ENCODE measurements around the gene SNIP1. TPM values are rescaled to one million over a fixed set of nuclear protein-coding genes. Genes with fewer than 3 reads are reported as not detected.
"Not testable (repeated sequence)": the region's sequence is repeated elsewhere in the genome, so short reads cannot be mapped to it uniquely, and the experiment has no call there.

Gene SNIP1
- total and polyA plus RNA-seq, 2 donors from 2014 or later: 3.9 to 20.1 TPM

GRCh38 chr1:37561133-37562132 lies 7.3 kb upstream of the SNIP1 start:
- no peak overlapping the region for H3K9ac ChIP-seq (ENCODE audit: low read length in 3 of 3)
- H3K36me3 ChIP-seq (ENCODE audit: control insufficient read depth in 2 of 3, insufficient read depth in 3 of 3, low read length in 3 of 3): peaks cover 0 to 13% (median 12%) of the 10 kb centered on the region in 3 donors
- no peaks in the 10 kb centered on the region for H3K9me3 ChIP-seq (ENCODE audit: control insufficient read depth in 2 of 3, insufficient read depth in 1 of 3, low read length in 3 of 3)
- DNase-seq: peak in 2 of 5 donors; percentile 16 to 30
- H3K27ac ChIP-seq (ENCODE audit: low read depth in 2 of 2, low read length in 2 of 2): no peak overlapping the region
- peaks cover 0 to 7% (median 0%) of the 10 kb centered on the region in 3 donors for H3K4me1 ChIP-seq (ENCODE audit: control insufficient read depth in 2 of 3, insufficient read depth in 2 of 3, low read depth in 1 of 3, low read length in 3 of 3)
- intact Hi-C loops (cut with DNase I): no loop called here
- H3K27me3 ChIP-seq (ENCODE audit: control insufficient read depth, insufficient read depth, low read length): no peaks in the 10 kb centered on the region
- peak; percentile 39 for TF ChIP-seq CTCF (IDR thresholded peaks at IDR 0.05; ENCODE audit: borderline replicate concordance, extremely low read depth, insufficient read depth)
- FAIRE-seq: no peak
- no peak overlapping the region for H3K4me3 ChIP-seq (ENCODE audit: low read length in 3 of 3)

GRCh38 chr1:37560401-37561132 lies 6.5 kb upstream of the SNIP1 start:
- FAIRE-seq: no peak
- intact Hi-C loops (cut with DNase I): no loop called here

GRCh38 chr1:37559957-37560379 lies 5.9 kb upstream of the SNIP1 start:
- H3K27me3 ChIP-seq (ENCODE audit: control insufficient read depth, insufficient read depth, low read length); H3K36me3 ChIP-seq (ENCODE audit: control insufficient read depth in 2 of 3, insufficient read depth in 3 of 3, low read length in 3 of 3); DNase-seq; H3K9me3 ChIP-seq (ENCODE audit: control insufficient read depth in 2 of 3, insufficient read depth in 1 of 3, low read length in 3 of 3); H3K27ac ChIP-seq (ENCODE audit: low read depth in 2 of 2, low read length in 2 of 2); FAIRE-seq; H3K4me1 ChIP-seq (ENCODE audit: control insufficient read depth in 2 of 3, insufficient read depth in 2 of 3, low read depth in 1 of 3, low read length in 3 of 3); H3K4me3 ChIP-seq (ENCODE audit: low read length in 3 of 3); H3K9ac ChIP-seq (ENCODE audit: low read length in 3 of 3); intact Hi-C loops (cut with DNase I): not testable (repeated sequence)

More at GRCh38 chr1:37560401-37561132, 6.5 kb upstream of the SNIP1 start:
- no peaks in the 10 kb centered on the region for H3K9me3 ChIP-seq (ENCODE audit: control insufficient read depth in 2 of 3, insufficient read depth in 1 of 3, low read length in 3 of 3)
- H3K36me3 ChIP-seq (ENCODE audit: control insufficient read depth in 2 of 3, insufficient read depth in 3 of 3, low read length in 3 of 3): peaks cover 0 to 7% (median 6%) of the 10 kb centered on the region in 3 donors
- no peak overlapping the region for H3K27ac ChIP-seq (ENCODE audit: low read depth in 2 of 2, low read length in 2 of 2)
- H3K9ac ChIP-seq (ENCODE audit: low read length in 3 of 3): no peak overlapping the region
- TF ChIP-seq CTCF (IDR thresholded peaks at IDR 0.05; ENCODE audit: borderline replicate concordance, extremely low read depth, insufficient read depth): no peak
- DNase-seq: no peak
- H3K4me3 ChIP-seq (ENCODE audit: low read length in 3 of 3): no peak overlapping the region
- H3K4me1 ChIP-seq (ENCODE audit: control insufficient read depth in 2 of 3, insufficient read depth in 2 of 3, low read depth in 1 of 3, low read length in 3 of 3): peaks cover 0 to 9% (median 0%) of the 10 kb centered on the region in 3 donors
- H3K27me3 ChIP-seq (ENCODE audit: control insufficient read depth, insufficient read depth, low read length): no peaks in the 10 kb centered on the region

GRCh38 chr1:37559080-37559479 lies 5.0 kb upstream of the SNIP1 start:
- FAIRE-seq (no peak), DNase-seq (no peak)
- Histone ChIP-seq H3K9ac (ENCODE audit: low read length in 3 of 3) (no peak overlapping the region), H3K27ac (ENCODE audit: low read depth in 2 of 2, low read length in 2 of 2) (no peak overlapping the region), H3K9me3 (ENCODE audit: control insufficient read depth in 2 of 3, insufficient read depth in 1 of 3, low read length in 3 of 3) (no peaks in the 10 kb centered on the region), H3K4me1 (ENCODE audit: control insufficient read depth in 2 of 3, insufficient read depth in 2 of 3, low read depth in 1 of 3, low read length in 3 of 3) (peaks cover 0 to 9% (median 0%) of the 10 kb centered on the region in 3 donors), H3K27me3 (ENCODE audit: control insufficient read depth, insufficient read depth, low read length) (no peaks in the 10 kb centered on the region), H3K36me3 (ENCODE audit: control insufficient read depth in 2 of 3, insufficient read depth in 3 of 3, low read length in 3 of 3) (no peaks in the 10 kb centered on the region), H3K4me3 (ENCODE audit: low read length in 3 of 3) (no peak overlapping the region)
- intact Hi-C loops (cut with DNase I): no loop called here
- no peak for TF ChIP-seq CTCF (IDR thresholded peaks at IDR 0.05; ENCODE audit: borderline replicate concordance, extremely low read depth, insufficient read depth)
